GM19397 (cell line): ENCODE data around the gene CDKL1.
"Not testable (repeated sequence)": the region's sequence is repeated elsewhere in the genome, so short reads cannot be mapped to it uniquely, and the experiment has no call there.

ENCODE experiments used
- ATAC-seq: cut with Tn5 transposase; IDR thresholded peaks from one replicate; pipeline ENCODE4 v1.9.1; 2021; ENCODE audit warnings: mild to moderate bottlenecking, moderate library complexity; ENCODE audit not compliant: unreplicated experiment

CDKL1 gene

DNA sequence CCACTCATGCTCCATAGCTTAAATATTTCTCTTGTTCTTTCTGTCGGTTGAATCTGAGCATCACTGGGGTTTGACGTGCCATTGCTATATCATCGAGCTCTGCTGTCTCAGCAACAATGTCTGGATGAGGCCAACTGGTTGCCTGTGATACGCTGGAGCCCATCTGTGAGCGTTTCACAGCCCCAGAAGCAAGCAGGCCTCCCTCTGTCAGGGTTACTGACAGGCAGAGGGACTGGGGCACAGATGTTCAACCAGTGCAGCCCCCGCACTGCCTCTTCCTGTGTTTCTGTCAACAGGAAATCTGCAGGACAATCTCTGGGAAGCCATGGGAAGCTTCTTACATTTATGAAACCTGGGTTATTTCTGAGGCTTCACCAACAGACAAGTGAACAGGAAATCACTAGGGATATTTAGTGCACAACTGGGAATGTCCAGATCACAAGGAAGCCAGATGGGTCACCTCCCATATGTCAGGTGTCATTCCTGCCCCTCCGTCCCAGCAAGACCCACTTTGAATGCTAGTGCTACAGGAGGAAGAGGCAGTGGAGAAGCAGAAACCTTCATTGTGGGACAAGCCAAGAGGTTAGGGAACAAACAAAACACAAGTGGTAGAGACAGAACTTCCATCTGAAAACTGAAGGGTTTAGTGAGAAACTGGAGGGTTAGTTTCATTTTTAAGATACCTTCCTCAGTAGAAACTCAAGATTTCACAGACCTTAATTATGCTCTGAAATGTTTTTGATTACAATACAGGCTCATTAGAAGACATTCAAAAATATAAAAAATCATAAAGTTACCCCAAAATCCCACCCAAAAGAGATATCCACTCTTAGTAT is 60.5 kb downstream of the CDKL1 start:
- no peak for ATAC-seq

DNA sequence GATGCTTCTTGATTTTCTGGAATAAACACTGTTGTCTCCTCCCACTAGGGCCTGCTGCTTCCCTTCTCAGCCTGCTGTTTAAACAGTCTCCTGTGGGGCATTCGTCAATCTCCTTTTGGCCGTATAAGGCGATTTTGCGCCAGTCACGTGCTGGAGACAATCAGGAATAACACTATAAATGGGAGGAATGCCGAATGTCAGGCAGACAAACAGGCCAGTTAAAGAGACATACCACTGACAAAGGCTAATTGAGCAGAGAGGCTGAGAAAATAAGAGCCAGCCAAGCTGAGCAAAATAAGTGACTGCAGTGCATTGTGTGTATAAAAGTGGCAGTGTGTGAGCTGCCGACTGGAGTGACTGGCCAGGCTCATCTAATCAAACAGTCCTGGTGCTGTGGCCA is 61.3 kb downstream of the CDKL1 start:
- ATAC-seq: no peak

DNA sequence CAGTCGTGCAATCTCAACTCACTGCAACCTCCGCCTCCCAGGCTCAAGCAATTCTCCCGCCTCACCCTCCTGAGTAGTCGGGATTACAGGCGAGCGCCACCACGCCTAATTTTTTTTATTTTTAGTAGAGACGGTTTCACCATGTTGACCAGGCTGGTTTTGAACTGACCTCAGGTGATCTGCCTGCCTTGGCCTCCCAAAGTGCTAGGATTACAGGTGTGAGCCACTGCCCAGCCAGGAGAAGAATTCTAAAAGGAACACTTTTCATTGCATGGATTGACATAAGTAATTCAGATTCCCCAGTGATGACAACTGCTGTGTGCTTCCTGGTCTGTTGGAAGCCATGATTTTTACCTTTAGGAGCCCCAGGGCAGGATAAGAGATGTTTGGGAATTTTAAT is 62.5 kb downstream of the CDKL1 start:
- no peak for ATAC-seq

DNA sequence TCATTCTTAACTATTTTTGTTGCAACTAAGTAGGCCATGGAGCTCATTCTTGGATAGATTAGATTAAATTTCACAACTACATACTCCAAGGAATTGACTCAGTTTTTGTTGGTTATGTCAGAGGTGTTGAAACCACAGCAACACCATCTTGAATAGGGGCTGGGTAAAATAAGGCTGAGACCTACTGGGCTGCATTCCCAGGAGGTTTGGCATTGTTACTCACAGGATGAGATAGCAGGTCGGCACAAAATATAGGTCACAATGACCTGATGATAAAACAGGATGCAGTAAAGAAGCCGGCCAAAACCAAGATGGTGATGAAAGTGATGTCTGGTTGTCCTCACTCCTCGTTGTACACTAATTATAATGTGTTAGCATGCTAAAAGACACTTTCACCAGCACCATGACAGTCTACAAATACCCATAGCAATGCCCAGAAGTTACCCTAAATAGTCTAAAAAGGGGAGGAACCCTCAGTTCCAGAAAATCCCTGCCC is 63.6 kb downstream of the CDKL1 start:
- no peak for ATAC-seq

DNA sequence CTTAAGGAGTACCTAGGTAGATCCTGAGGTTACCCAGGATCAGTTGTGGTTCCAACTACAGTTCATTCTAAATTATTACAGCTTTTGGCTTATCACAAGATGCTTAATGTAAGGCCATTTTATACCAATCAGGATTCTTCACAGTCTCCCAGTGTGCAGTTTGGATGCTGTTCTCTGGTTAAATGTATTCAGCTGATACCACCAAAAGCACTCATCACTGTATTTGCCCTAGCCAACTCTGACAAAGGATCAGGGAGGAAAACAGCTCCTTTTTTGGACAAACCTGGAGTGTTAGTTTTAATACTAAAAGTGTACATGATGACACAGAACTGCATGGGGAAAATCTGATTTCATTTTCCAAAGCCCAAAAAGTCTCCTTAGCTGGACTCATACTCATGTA is 65.1 kb downstream of the CDKL1 start:
- ATAC-seq: no peak

DNA sequence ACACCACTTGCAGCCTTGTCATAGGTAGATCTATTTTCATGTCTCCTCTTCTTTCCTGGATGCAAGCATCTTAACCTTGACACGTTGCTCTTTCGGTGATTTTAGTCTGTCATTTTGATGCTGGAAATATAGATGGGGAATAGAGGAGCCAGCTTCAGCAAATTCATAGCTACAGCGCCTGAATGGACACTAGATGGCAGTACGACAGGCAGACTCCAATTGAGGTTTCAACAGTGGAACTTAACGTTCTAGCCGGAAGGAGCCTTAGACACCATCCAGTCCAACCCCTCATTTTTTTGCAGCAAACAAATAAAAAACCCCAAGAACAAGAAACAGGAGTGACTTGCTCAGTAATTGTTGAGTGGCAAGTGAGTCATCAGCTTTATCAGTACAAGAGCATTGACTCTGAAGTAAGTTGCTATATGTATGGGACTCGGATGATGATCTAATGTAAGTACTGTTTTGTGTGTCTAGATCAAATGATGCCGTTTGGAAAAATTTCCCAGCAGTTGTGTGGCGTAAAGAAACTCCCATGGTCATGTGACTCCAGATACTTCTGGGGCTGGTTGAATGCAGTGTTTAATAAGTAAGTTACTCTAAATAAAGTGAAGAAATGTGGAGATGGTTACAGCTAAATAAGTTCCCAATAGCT is 75.5 kb downstream of the CDKL1 start:
- ATAC-seq: peak; percentile 92

DNA sequence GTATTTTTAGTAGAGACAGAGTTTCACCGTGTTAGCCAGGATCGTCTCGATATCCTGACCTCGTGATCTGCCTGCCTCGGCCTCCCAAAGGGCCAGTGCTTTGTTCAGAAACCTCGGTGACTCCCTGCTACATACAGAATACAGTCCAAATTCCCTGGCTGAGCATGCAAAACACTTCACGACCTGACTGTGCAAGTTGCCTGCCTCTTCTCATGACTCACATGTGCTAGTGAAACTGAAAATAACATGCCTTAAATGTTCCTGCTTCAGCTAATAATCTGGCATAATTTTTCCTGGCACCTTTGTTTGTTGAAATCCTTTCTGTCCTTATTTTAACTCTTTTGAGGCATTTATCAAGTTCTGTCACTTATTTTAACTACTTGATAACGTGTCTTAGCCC is 76.4 kb downstream of the CDKL1 start:
- no peak for ATAC-seq

DNA sequence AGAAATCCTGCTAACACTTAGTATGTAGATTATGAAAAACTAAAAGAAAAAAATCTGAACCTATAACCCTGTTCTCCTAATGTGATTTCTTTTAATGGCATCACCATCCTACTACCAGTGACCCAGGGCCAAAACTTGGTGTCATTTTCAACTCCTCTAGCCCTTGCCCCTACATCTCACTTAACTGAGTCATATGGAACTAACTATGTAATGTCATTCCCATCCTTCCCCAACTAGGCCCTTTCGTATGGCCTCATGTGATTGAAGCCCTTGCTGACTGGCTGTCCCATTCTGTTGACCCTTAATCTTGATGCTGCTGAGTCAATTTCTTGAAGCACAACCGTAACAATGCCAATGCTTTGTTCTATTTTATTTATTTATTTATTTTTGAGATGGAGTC is 77.0 kb downstream of the CDKL1 start:
- ATAC-seq: no peak

DNA sequence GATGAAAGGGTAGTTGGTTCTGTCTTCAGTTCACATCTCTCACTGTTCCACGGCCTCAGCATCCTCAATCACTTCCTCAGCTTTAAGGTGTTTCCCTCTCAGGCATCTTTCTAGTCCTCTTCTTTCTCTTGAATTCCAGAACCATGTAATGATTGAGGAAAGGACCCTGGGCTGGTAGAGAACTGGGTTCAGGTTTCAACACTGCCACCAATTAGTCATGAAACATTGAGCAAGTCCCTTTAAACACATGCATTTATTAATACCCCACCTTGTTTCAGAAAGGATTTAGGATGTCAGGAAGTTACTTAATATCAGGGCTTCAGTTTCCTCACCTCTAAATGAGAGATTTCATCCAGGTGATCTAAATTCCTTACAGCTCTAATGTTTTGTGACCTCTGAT is 77.4 kb downstream of the CDKL1 start:
- no peak for ATAC-seq

DNA sequence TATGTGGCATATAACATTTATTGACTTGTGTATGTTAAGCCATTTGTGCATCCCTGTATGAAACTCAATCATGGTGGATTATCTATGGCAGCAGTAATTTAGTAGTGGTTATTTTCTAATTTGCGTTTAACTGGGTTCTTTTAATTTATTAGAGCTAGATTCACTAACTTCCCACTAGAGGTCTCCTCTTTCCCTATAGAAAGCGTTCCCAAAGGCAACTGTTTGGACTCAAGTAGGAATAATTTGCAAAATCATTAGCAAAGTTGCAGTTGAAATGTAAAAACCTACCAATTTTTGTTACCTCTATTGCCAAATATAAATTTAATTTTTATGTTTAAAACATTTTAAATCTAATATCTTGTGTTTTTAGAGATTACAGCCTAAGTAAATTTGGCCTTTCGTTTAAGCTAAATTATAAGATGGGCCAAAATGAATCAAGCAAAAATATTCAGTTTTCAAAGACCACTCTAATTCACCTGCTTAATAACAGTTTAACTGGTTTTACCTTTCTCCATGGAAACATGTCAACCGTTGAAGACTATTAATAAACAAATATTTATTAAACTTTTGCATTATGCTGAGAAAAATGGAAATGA is 78.6 kb downstream of the CDKL1 start:
- ATAC-seq: no peak

DNA sequence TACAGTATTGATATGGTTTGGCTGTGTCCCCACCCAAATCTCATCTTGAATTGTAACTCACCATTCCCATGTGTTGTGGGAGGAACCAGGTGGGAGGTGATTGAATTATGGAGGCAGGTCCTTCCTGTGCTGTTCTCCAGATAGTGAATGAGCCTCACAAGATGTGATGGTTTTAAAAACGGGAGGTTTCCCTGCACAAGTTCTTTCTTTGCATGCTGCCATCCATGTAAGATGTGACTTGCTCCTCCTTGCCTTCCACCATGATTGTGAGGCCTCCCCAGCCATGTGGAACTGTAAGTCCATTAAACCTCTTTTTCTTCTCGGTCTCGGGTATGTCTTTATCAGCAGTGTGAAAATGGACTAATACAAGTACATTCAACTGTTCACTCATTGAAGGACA is 82.6 kb downstream of the CDKL1 start:
- ATAC-seq: not testable (repeated sequence)

DNA sequence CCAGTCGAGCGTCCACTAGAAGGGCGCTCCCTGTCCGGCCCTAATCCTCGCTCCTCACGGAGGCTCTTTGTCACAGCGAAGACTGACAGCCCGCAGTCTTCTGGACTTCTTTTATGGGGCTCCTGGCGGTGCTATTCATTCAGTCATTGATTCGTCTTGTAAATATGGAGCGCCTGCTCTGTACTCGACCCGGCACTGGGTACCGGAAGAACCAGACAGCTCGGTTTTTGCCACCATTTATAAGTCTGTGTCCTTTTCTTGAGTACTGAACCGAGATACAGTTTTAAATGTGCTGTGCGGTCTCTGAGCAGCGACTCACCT is 84.0 kb downstream of the CDKL1 start:
- no peak for ATAC-seq

DNA sequence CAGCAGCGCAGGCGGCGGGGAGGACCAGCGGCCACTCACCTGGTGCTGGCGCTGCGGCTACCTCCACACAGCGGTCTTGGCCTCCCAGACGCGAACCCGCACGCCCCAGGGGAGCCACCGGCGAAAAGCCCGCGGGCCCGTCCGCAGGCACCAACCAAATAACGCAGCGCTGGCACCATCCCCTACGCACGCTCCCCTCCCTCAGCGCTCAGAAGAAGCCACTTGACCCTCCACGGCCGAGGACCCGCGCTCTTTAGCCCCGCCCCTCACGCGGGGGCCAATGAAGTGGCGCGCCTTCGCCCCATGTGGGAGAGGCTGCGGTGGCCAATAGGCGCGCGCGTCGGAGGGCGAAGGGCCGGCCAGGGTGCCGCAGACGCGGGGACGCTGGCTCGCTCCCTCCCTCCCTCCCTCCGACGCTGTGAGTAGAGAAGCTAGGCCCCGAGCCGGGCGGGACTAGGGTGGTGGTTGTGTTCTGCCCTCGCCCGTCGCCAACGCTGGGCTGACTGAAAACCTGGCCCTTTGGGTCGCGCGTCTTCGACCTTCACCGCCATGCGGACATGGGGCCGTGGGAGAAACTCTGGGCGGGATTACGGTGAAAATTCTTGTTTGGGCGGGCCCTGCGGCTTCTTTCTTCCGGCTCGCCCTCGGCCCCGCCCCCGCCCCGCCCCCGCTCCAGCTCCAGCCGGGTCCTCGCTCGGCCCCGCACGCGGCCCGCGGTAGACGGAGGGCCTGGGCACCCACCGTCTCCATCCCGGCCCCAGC is 84.5 kb downstream of the CDKL1 start, which contains the start of the genes DMAC2L and L2HGDH:
Gene DMAC2L (plus strand): TSS at position 353 of the 762 bp plus-strand sequence. CDS start 9,164 bp downstream, outside the sequence.
Gene L2HGDH (minus strand): TSS at position 258 of the 762 bp plus-strand sequence. CDS start 79 bp downstream, at position 179.
- peak; percentile 94 for ATAC-seq

DNA sequence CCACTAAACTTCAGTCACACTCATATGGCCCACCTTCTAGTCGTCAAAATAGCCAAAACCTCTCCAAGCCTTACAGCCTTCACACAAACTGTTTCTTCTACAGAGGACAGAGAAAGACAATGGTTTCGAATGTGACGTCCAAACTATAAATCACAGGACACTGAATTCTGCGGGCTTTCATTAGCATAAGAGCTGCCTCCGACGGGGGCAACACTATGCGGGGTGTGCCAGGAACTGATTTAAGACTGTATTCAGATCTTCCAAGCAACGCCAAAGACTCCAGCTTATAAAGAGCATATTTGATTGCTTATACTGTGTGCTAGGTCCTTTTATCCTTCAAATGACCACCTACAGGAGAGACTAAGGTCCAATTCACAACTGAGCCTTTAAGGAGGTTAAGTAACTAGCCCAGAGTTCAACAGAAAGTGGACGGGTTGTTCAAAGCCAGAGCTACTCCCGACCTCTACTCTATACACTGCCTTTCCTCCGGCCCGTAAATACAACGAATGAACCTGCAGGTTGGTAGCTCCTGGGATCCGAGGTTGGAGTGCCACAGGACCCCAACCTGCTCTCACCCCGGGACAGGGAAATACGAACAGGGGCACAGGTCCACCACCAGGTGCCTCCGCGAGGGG is 85.2 kb downstream of the CDKL1 start:
- ATAC-seq: no peak

DNA sequence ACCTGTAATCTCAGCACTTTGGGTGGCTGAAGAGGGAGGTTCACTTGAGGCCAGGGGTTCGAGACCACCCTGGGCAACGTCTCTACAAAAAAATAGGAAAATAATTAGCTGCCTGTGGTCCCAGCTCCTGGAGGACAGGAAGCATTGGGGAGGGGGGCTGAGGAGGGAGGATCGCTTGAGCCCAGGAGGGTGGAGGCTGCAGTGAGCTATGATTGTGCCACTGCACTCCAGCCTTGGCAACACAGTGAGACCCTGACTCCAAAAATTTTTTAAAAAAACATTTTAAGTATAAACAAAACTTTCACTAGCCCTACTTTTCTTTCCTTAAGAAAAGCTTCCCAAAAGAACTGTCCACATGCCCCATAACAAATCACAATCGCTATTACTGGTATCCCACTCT is 86.2 kb downstream of the CDKL1 start:
- ATAC-seq: no peak

DNA sequence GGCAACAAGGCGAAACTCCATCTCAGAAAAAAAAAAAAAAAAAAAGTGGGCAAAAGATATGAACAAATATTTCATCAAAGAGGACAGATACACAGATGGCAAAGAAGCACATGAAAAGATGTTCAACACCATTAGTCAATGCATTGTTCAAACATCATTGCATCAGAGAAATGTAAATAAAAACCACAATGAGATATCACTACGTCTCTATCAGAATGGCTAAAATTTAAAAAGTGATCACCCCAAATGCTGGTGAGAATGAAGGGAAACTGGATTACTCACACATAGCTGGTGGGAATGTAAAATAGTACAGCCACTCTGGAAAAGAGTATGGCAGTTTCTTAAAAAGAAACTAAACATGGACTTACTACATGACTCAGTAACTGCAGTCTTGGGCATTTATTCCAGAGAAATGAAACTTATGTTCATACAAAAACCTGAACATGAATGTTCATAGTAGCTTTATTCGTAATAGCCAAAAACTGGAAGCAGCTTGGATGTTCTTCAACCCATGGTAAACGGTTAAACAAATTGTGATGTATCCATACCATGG is 88.2 kb downstream of the CDKL1 start:
- ATAC-seq: no peak

DNA sequence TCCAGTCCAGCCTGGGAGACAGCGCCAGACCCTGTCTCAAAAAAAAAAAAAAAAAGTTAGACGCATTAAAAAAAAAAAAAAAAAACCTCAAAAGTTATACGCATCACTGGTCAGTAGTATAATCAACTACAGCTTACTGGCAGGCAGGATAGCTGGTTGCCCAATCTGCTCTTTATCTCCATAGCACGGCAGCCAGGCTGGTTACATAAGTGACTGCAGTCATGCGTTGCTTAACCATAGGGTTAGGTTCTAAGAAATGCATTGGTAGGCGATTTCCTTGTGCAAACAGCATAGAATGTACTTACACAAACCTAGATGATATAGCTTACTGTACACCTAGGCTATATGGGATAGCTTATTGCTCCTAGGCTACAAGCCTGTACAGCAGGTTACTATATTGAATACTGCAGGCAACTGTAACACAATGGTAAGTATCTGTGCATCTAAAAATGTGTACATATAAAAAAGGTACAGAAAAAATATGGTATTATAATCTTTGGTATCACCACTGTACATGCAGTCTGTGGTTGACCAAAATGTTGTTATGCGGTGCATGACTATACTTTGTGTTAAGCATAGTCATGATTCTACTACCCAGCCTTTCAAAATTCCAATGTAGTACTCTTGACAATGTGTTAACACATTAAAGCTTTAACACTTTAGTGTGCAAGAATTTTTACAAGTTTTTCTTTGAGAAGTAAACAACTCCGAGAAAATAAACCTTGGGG is 92.8 kb downstream of the CDKL1 start:
- ATAC-seq: no peak

DNA sequence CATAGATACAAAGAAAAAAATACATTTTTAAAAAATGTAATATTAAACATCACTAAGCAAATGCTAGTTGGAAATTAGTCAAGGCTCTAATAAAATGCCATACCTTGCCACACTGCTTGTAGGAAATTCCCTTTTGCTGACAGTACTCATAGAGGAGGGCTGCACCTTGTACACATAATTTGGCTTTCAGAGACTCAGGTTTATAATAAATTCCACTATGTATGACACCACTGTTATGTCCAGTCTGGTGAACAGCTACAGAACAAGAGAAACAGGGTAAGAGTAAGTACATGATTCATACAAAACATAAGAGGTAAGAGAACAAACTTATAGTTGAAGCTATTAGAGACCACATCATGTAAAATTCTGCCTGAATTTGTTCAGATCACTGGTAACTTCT is 94.8 kb downstream of the CDKL1 start:
- ATAC-seq: no peak

DNA sequence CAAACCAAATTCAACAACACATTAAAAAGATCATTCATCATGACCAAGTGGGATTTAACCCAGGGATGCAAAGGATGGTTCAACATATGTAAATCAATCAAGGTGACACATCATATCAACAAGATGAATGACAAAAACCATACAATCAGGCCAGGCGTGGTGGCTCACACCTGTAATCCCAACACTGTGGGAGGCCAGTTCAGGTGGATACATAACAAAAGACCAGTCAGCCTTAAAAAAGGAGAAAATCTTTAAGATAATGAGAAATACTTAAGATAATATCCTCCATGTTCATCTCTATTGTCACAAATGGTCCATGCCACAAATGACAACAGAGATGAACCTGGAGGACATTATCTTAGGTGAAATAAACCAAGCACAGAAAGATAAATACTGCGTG is 97.1 kb downstream of the CDKL1 start:
- no peak for ATAC-seq

DNA sequence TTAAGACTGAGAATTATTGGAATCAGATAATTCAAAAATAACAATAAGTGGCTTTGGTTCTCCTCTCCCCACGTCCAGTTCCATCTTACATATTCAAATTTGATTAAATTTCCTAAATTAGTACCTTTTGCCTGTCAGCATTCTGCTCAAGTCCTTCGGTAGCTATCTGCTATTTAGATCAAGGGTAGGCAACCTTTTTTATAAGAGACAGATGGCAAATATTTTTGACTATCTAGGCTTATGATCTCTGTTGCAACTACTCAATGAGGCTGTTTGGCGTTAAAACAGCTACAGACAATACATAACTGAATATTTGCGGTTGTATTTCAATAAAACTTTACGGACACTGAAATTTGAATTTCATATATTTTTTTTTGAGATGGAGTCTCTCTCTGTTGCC is 106.4 kb downstream of the CDKL1 start:
- no peak for ATAC-seq
